OCI-M2 (cell line): Measurements from ENCODE around the gene TUBGCP2.
"Not testable (repeated sequence)": the region's sequence is repeated elsewhere in the genome, so short reads cannot be mapped to it uniquely, and the experiment has no call there.

Experiments used
- DNase-seq: peaks from one replicate; lab custom pipeline; 2025; ENCODE audit not compliant: unreplicated experiment; lab: John Stamatoyannopoulos, UW

Gene TUBGCP2

GRCh38 chr10:133325440-133326222, 17.0 kb upstream of the TUBGCP2 start:
- no peak for DNase-seq

DNA sequence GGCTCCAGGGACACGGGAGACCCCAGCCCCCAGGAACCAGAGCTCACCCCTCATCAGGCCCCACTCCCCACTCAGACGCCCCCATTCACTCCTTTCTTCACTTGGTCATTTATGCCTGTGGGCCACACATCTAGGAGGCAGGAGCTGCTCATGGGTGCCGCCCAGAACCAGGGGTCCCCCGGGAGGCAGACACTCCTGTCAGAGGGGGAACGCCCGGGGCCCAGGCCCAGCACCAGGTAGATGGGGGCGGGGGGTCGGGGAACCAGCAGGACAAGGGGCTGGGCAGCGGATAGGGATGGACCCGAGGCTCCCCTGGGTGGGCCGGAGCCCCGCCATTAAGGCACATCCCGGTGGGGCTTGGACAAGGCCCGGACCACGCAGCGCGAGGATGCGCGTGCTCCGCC, 16.2 kb upstream of the TUBGCP2 start:
- no peak for DNase-seq

DNA sequence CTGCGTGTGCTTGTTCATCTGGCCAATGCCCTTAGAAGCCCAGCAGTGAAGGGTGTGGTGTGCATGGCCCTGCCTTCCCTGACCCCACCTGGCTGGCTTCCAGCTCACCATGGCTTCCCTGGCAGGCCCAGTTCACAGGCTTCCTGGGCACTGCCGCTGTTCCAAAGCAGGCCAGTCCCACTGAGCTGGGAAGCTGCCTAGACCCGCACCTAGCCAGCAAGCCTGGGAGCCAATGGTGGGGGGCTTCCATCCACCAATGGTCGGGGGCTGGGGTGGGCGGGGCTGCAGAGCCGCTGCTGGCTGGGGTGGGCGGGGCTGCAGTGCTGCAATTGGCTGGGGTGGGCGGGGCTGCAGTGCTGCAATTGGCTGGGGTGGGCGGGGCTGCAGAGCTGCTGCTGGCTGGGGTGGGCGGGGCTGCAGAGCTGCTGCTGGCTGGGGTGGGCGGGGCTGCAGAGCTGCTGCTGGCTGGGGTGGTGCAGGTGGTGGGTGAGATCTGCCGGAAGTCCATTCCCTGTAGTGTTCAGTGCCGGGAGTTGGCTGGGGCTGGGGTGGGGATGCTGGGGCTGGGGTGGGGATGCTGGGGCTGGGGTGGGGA, 15.6 kb upstream of the TUBGCP2 start:
- DNase-seq, result no peak

DNA sequence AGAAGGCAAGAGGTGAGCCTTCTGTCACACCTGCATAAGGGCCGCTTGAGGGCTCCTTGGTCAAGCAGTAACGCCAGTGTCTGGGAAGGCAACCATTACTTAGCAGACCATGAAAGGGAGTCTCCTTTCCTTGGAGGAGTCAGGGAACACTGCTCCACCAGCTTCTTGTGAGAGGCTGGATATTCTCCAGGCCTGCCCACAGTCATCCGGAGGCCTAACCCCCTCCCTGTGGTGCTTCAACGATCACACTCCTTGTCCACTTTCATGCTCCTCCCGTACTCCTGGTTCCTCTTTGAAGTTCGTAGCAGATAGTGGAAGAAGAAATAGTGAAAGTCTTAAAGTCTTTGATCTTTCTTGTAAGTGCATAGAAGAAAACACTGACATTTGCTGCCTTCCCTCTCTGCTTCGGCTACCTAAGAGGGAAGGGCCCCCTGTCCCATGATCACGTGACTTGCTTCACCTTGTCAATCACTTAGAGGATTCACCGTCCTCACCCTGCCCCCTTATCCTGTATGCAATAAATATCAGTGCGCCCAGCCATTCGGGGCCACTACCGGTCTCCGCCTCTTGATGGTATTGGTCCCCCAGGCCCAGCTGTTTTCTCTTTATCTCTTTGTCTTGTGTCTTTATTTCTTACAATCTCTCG, 13.5 kb upstream of the TUBGCP2 start:
- not testable (repeated sequence) for DNase-seq

DNA sequence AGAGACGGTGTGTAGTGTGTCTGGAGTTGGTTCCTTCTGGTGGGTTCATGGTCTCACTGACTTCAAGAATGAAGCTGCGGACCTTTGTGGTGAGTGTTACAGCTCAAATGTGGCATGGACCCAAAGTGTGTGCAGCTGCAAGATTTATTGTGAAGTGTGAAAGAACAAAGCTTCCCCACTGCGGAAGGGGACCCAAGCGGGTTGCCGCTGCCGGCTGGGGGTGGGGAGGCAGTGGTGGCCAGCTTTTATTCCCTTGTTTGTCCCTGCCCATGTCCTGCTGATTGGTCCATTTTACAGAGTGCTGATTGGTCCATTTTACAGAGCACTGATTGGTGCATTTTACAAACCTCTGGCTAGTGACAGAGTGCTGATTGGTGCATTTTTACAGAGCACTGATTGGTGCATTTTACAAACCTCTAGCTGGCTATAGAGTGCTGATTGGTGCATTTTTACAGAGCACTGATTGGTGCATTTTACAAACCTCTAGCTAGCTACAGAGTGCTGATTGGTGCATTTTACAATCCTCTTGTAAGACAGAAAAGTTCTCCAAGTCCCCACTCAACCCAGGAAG, 12.3 kb upstream of the TUBGCP2 start:
- not testable (repeated sequence) for DNase-seq

- DNase-seq, result no peak
These were observed 9.9 kb upstream of the TUBGCP2 start for GRCh38 chr10:133318494-133319127.

DNA sequence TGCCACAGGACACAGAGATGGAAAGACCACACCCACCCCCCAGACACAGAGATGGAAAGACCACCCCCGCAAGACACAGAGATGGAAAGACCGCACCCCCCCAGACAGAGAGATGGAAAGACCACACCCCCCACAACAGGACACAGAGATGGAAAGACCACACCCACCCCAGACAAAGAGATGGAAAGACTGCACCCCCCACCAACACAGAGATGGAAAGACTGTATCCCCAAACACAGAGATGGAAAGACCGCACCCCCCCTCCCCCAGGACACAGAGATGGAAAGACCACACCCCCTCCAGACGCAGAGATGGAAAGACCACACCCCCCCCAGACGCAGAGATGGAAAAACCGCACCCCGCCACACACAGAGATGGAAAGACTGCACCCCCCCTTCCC, 8.1 kb upstream of the TUBGCP2 start:
- no peak for DNase-seq

GRCh38 chr10:133316266-133316665, 7.6 kb upstream of the TUBGCP2 start:
- DNase-seq, result no peak

DNA sequence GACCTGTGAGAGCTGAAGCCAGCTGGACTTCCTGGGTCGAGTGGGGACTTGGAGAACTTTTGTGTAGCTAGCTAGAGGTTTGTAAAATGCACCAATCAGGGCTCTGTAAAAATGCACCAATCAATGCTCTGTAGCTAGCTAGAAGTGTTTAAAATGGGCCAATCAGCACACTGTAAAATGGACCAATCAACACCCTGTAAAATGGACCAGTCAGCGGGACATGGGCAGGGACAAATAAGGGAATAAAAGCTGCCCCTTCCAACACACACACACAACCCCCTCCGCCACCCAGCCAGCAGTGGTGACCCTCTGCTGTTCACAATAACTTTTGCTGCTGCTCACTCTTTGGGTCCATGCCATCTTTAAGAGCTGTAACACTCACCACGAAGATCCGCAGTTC, 7.2 kb upstream of the TUBGCP2 start:
- no peak for DNase-seq

- no peak for DNase-seq
These were observed 6.2 kb upstream of the TUBGCP2 start for GRCh38 chr10:133314911-133315310.

DNA sequence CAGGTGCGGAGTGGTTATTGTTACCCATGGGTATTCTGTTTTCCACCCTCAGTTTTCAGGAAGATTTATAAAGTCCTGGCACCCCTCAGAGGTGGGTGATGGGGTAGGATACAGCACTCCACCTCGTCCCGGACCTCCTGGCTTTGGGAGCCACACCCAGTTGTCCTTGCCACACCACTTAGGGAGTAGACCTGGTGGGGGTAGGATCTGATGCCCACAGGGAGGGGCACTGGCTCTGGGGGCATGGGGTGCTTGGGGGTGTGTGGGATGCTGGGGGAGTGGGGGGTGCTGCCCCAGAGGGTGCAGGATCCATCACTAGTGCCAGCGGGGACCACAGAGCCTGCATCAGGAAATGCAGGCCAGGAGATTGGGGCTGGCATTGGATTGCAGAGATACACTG, 4.5 kb upstream of the TUBGCP2 start:
- DNase-seq, result no peak

DNA sequence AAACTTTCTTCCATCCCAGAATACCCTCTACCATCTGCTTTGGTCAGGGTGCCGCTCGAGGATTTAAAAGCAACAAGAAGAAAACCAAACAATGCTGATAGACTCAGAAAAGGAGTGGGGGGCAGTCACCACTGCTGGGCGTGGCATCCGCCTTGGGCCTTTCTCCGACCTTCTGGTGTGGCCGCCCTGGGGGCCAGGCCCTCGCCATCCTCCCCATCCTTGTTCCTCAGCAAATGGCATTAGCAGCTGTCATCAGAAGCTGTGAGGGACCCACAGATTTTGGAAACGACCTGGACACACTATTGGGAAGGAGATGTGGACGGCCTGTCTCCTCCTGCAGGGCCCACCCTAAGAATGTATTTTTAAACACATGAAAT, 4.1 kb upstream of the TUBGCP2 start:
- no peak for DNase-seq

DNA sequence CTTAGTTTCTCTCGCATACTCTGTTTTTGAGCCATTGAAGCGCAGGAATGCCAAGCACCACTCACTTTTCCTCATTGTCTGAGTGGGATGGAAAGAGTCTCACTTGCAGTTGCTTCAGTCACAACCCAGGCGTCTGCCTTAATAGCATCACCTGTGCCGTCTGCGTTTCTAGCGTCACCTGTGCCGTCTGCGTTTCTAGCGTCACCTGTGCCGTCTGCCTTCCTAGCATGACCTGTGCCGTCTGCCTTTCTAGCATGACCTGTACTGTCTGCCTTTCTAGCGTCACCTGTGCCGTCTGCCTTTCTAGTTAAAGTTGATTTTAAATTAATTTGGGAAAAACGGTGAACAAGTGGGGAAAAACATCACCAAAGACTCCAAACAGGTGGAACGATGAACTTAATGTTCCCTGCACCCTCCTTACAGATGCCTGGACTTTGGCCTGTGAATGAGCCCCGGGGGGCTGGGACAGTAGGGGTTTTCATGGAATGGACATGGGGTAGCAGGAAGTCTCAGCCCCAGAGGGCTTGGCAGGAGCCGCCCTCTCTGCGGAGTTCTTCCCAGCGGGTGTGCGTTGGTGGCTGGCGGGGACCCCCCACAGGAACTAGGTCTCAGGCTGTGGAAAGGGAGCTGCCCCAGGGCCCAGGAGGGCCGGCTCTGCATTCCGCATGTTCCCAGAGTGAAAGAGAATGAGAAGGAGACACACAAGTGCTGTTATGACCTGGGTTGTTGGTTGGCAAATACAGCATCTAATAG, 3.5 kb upstream of the TUBGCP2 start:
- no peak for DNase-seq

- DNase-seq, result no peak
These were observed 2.9 kb upstream of the TUBGCP2 start for GRCh38 chr10:133311570-133311969.

- no peak for DNase-seq
These were observed 2.1 kb upstream of the TUBGCP2 start for GRCh38 chr10:133310789-133311188.

GRCh38 chr10:133310399-133310755, 1.7 kb upstream of the TUBGCP2 start:
- no peak for DNase-seq

DNA sequence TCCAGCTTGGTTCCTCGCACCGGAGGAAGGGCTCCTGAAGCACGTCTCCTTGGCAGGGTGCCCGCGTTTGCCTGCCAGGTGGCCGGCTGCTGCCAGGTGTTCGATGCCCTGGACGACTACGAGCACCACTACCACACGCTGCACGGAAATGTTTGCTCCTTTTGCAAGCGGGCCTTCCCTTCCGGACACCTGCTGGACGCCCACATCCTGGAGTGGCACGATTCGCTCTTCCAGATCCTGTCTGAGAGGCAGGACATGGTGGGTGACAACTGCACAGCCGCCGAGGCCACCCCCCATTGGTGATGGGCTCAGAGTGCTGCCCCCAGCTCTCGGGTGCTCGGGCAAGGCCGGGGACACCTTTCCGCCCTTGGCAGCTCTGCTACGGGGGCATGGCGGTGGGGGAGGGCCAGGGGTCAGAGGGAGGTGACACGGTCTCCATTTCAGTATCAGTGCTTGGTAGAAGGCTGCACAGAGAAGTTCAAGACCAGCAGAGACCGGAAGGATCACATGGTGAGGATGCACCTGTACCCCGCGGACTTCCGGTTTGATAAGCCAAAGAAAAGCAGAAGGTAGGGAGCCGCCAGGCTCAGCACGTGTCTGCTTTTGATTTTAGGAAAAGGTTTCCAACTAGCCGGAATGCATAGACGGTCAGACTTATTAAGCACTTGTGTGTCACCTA, 1.2 kb upstream of the TUBGCP2 start:
- DNase-seq, result no peak

GRCh38 chr10:133309100-133309719, 538 bp upstream of the TUBGCP2 start:
- no peak for DNase-seq

GRCh38 chr10:133307776-133308420, 774 bp downstream of the TUBGCP2 start:
- DNase-seq, result no peak
